Endothelial cell of umbilical vein (primary cell): ENCODE data around the gene KAT6B. TPM values are rescaled to one million over a fixed set of nuclear protein-coding genes. Genes with fewer than 3 reads are reported as not detected.

Source experiments
- BruUV-seq: library from RNA; stranded (reverse); fragments of 400-500 nt; replicated peaks from 2 replicates; lab custom pipeline; 2021; lab: Mats Ljungman, UMichigan
- CTCF ChIA-PET: fragments of 300-600, 350-600 bp; sonication (Branson Sonifier 250); formaldehyde crosslinking; loops from one replicate; lab custom pipeline; 2021; ENCODE audit warnings: antibody characterized with exemption, inconsistent platforms; lab: Charles Lee
- POLR2A ChIA-PET: fragments of 300-600, 350-600 bp; sonication (Branson Sonifier 250); formaldehyde crosslinking; loops from one replicate; lab custom pipeline; 2021; ENCODE audit warnings: antibody characterized with exemption, inconsistent platforms; lab: Charles Lee
- DNase-seq: peaks from one replicate; pipeline ENCODE4 v3.0.0-alpha.2; 2011; ENCODE audit warnings: low read depth, low spot score
- FAIRE-seq: peaks from 2 replicates; lab custom pipeline; 2011; peaks lifted over from hg19 to GRCh38; lab: Jason Lieb, UNC
- H2AFZ ChIP-seq: 2 replicates; pipeline ENCODE4 v1.6.0; 2012; ENCODE audit warnings: low read depth, low read length, control low read depth, inconsistent platforms
- H3K27ac ChIP-seq: 2 replicates; pipeline ENCODE4 v1.5.1; 2011; ENCODE audit warnings: low read depth, mild to moderate bottlenecking, control low read depth, low read length, moderate library complexity; ENCODE audit not compliant: insufficient read depth
- H3K27me3 ChIP-seq, 2 experiments: 2 replicates each; pipeline versions ENCODE4 v1.6.0 to v1.6.1; 2011; ENCODE audit warnings: low read length in 2 of 2, mixed read lengths in 1 of 2; ENCODE audit not compliant: control insufficient read depth in 2 of 2, insufficient read depth in 2 of 2
- H3K36me3 ChIP-seq, 2 experiments: 2 replicates in 1 of 2; 3 replicates in 1 of 2; pipeline ENCODE4 v1.5.1; 2011; ENCODE audit warnings: low read length in 2 of 2, mild to moderate bottlenecking in 1 of 2, moderate library complexity in 1 of 2; ENCODE audit not compliant: control insufficient read depth in 2 of 2, insufficient read depth in 2 of 2; ENCODE audit errors: extremely low read depth in 1 of 2
- H3K4me1 ChIP-seq: 3 replicates; pipeline ENCODE4 v1.5.1; 2011; ENCODE audit warnings: mild to moderate bottlenecking, low read length; ENCODE audit not compliant: control insufficient read depth, insufficient read depth; ENCODE audit errors: extremely low read depth
- H3K4me2 ChIP-seq: 2 replicates; pipeline ENCODE4 v1.6.1; 2011; ENCODE audit warnings: low read length, control low read depth, mixed read lengths; ENCODE audit not compliant: insufficient read depth
- H3K4me3 ChIP-seq, 3 experiments: fragments of 200-600 bp in 1 of 3; sonication (generic), shearing (Covaris generic) in 1 of 3; replicated peaks in 1 of 3; 2 replicates each; pipeline ENCODE4 v1.5.1; 2011 to 2016; ENCODE audit warnings: control low read depth in 3 of 3, low read length in 3 of 3, mild to moderate bottlenecking in 2 of 3, inconsistent platforms in 1 of 3, low read depth in 1 of 3, moderate library complexity in 1 of 3; ENCODE audit not compliant: insufficient read depth in 1 of 3
- H3K79me2 ChIP-seq: 2 replicates; pipeline ENCODE4 v1.6.0; 2012; ENCODE audit warnings: low read length, inconsistent platforms; ENCODE audit not compliant: control insufficient read depth, insufficient read depth
- H3K9ac ChIP-seq: replicated peaks from 2 replicates; pipeline ENCODE3; 2011; ENCODE audit warnings: low read length, control low read depth; ENCODE audit not compliant: insufficient read depth; ENCODE audit errors: extremely low read depth
- H3K9me1 ChIP-seq: replicated peaks from 3 replicates; pipeline ENCODE4 v1.6.0; 2011; ENCODE audit warnings: mild to moderate bottlenecking, low read length; ENCODE audit not compliant: control insufficient read depth, insufficient read depth; ENCODE audit errors: extremely low read depth
- H3K9me3 ChIP-seq: replicated peaks from 2 replicates; pipeline ENCODE4 v1.5.1; 2012; ENCODE audit warnings: low read length, inconsistent platforms; ENCODE audit not compliant: control insufficient read depth, insufficient read depth
- H4K20me1 ChIP-seq: replicated peaks from 2 replicates; pipeline ENCODE3; 2011; ENCODE audit warnings: mild to moderate bottlenecking, low read length; ENCODE audit not compliant: control insufficient read depth, insufficient read depth; ENCODE audit errors: extremely low read depth
- CTCF ChIP-seq, 2 donors: IDR thresholded peaks; 1 replicate in 1 of 2; 2 replicates in 1 of 2; pipeline ENCODE4 v1.5.1; 2011; ENCODE audit warnings: low read length in 2 of 2, mild to moderate bottlenecking in 2 of 2, moderate library complexity in 2 of 2, control low read depth in 1 of 2, inconsistent platforms in 1 of 2, low read depth in 1 of 2; ENCODE audit not compliant: insufficient read depth in 1 of 2; ENCODE audit errors: extremely low read depth in 1 of 2
- EZH2 ChIP-seq: IDR thresholded peaks from 2 replicates; pipeline ENCODE4 v1.6.1; 2012; ENCODE audit warnings: borderline replicate concordance, low read depth, mild to moderate bottlenecking, moderate library complexity, low read length, inconsistent platforms; ENCODE audit not compliant: severe bottlenecking
- FOS ChIP-seq: IDR thresholded peaks from 2 replicates; pipeline ENCODE4 v1.6.1; 2011; ENCODE audit warnings: mild to moderate bottlenecking, low read length, moderate library complexity, borderline replicate concordance; ENCODE audit not compliant: insufficient read depth
- GATA2 ChIP-seq: IDR thresholded peaks from 2 replicates; pipeline ENCODE4 v1.7.0; 2011; ENCODE audit warnings: low read depth, mild to moderate bottlenecking, moderate library complexity, mixed read lengths, low read length; ENCODE audit not compliant: insufficient read length, insufficient read depth
- JUN ChIP-seq: IDR thresholded peaks from 2 replicates; pipeline ENCODE4 v1.6.1; 2011; ENCODE audit warnings: borderline replicate concordance, low read depth; ENCODE audit not compliant: insufficient read length, insufficient read depth
- MAX ChIP-seq: IDR thresholded peaks from 2 replicates; pipeline ENCODE4 v1.6.1; 2011; ENCODE audit not compliant: insufficient read depth, insufficient read length
- MYC ChIP-seq: IDR thresholded peaks from one replicate; pipeline ENCODE4 v1.6.1; 2011; ENCODE audit warnings: mild to moderate bottlenecking, low read depth, low read length
- POLR2AphosphoS5 ChIP-seq: IDR thresholded peaks from 2 replicates; pipeline ENCODE4 v1.6.1; 2012; ENCODE audit warnings: low read depth, mild to moderate bottlenecking, control low read depth, low read length, moderate library complexity; ENCODE audit not compliant: insufficient read depth
- dilution Hi-C: fragments of 300-500 bp; cut with MboI; formaldehyde crosslinking; loops from one replicate; pipeline ENCODE4 v1.15.0; 2019; ENCODE audit warnings: low sequenced_read_pairs; ENCODE audit not compliant: extremely low pct_ligation_motif_present
- intact Hi-C: fragments of 100-400 bp; cut with micrococcal nuclease; formaldehyde crosslinking; loops from one replicate; pipeline ENCODE4 v1.10.0; 2022
- polyA plus RNA-seq, 4 experiments: library from polyadenylated mRNA; depleted of rRNA in 3 of 4; stranded (reverse) in 3 of 4; unstranded in 1 of 4; fragments of >200 nt; gene quantifications; 2 replicates each; pipeline versions ENCODE4 v1.2.1 to v1.2.3, GENCODE V29; 2011 to 2012; ENCODE audit warnings: missing spikeins in 1 of 4
- total RNA-seq: library from RNA; stranded (reverse); gene quantifications from 2 replicates; pipeline ENCODE4 v1.2.3, GENCODE V29; 2021

KAT6B gene
- total and polyA plus RNA-seq, 2 donors (not counting 3 experiments of a cell fraction or from before 2014, with no cell fraction given) = 4.5 to 17.0 TPM

- dilution Hi-C loops = no loop called here
- H3K4me1 ChIP-seq = no peaks in the 10 kb centered on the region
- no peaks in the 10 kb centered on the region for H3K9me1 ChIP-seq
- H3K27me3 ChIP-seq = no peaks in the 10 kb centered on the region
- H2AFZ ChIP-seq = no peak overlapping the region
- no peaks in the 10 kb centered on the region for H3K9me3 ChIP-seq
- TF ChIP-seq JUN (no peak), GATA2 (no peak), EZH2 (no peak), MYC (no peak), MAX (no peak), POLR2AphosphoS5 (no peak), FOS (no peak), CTCF (IDR thresholded peaks at IDR 0.05; ENCODE audit: extremely low read depth in 1 of 2, insufficient read depth in 1 of 2, low read depth in 1 of 2, low read length in 2 of 2) (no peak)
- H3K4me2 ChIP-seq = no peak overlapping the region
- no TSS peak for BruUV-seq
- no peak for DNase-seq
- CTCF ChIA-PET = interaction anchor here (1.4 to 1.6 kb wide), 2 partner anchors 14 to 65 kb away, joined by 3 to 5 read pairs; no protein-coding TSS in a partner anchor
- H3K27ac ChIP-seq = no peak overlapping the region
- no peaks in the 10 kb centered on the region for H3K79me2 ChIP-seq
- no peaks in the 10 kb centered on the region for H3K36me3 ChIP-seq
- H3K9ac ChIP-seq = no peak overlapping the region
- intact Hi-C loops = no loop called here
- peaks cover 2% of the 10 kb centered on the region for H4K20me1 ChIP-seq
- no peak for FAIRE-seq
- no peak overlapping the region for H3K4me3 ChIP-seq
- POLR2A ChIA-PET = no interaction called here
Measured at GRCh38 chr10:74863551-74863950, 37.2 kb downstream of the KAT6B start.
